A673 (cell line): ENCODE data around the gene MGLL. TPM values are rescaled to one million over a fixed set of nuclear protein-coding genes. Genes with fewer than 3 reads are reported as not detected.

Experiments
- BruUV-seq: library from RNA; stranded (reverse); fragments of 400-500 nt; replicated peaks from 2 replicates; lab custom pipeline; 2021; lab: Mats Ljungman, UMichigan
- CTCF ChIA-PET: fragments of 300-600 bp; sonication (Branson Sonifier 250); formaldehyde crosslinking; loops from one replicate; lab custom pipeline; 2022; ENCODE audit warnings: antibody characterized with exemption; lab: Charles Lee
- POLR2A ChIA-PET: fragments of 300-600 bp; sonication (Branson Sonifier 250); formaldehyde crosslinking; loops from one replicate; lab custom pipeline; 2022; ENCODE audit warnings: antibody characterized with exemption; ENCODE audit not compliant: low non-redundant PET; lab: Charles Lee
- DNase-seq: peaks from one replicate; pipeline ENCODE4 v3.0.0-alpha.2; 2015; ENCODE audit warnings: low spot score
- H3K27ac ChIP-seq: fragments of 200-600 bp; sonication (generic); 2 replicates; pipeline ENCODE4 v1.5.1; 2016; ENCODE audit warnings: mixed run types, low read depth, mild to moderate bottlenecking, mixed read lengths, antibody characterized with exemption, low read length; ENCODE audit not compliant: poor library complexity, severe bottlenecking
- H3K27me3 ChIP-seq: fragments of 200-600 bp; sonication (generic); replicated peaks from 2 replicates; pipeline ENCODE4 v1.6.1; 2017; ENCODE audit warnings: mixed run types, low read depth, mild to moderate bottlenecking, mixed read lengths, antibody characterized with exemption, low read length; ENCODE audit not compliant: insufficient read depth, poor library complexity
- H3K36me3 ChIP-seq: fragments of 200-600 bp; sonication (generic); 2 replicates; pipeline ENCODE4 v1.6.1; 2016; ENCODE audit warnings: mixed run types, mild to moderate bottlenecking, mixed read lengths, antibody characterized with exemption, low read length; ENCODE audit not compliant: insufficient read depth, poor library complexity, severe bottlenecking
- H3K4me1 ChIP-seq: fragments of 200-600 bp; sonication (generic); 2 replicates; pipeline ENCODE4 v1.6.1; 2017; ENCODE audit warnings: mixed run types, mild to moderate bottlenecking, mixed read lengths, antibody characterized with exemption, low read length; ENCODE audit not compliant: insufficient read depth, poor library complexity, severe bottlenecking
- H3K4me3 ChIP-seq: fragments of 200-600 bp; sonication (generic); 2 replicates; pipeline ENCODE4 v1.5.1; 2016; ENCODE audit warnings: low read depth, mixed run types, mild to moderate bottlenecking, mixed read lengths, low read length; ENCODE audit not compliant: poor library complexity, severe bottlenecking
- H3K9me3 ChIP-seq: fragments of 200-600 bp; sonication (generic); 2 replicates; pipeline ENCODE4 v1.6.1; 2016; ENCODE audit warnings: mixed run types, low read depth, mild to moderate bottlenecking, mixed read lengths, antibody characterized with exemption, low read length; ENCODE audit not compliant: poor library complexity, severe bottlenecking
- CTCF ChIP-seq: fragments of 300-800, 200-600 bp; sonication (generic); conservative IDR thresholded peaks from 2 replicates; pipeline ENCODE4 v1.5.1; 2017; ENCODE audit warnings: low read depth, mild to moderate bottlenecking, antibody characterized with exemption, low read length, moderate library complexity, mixed read lengths
- EZH2 ChIP-seq: fragments of 200-600 bp; sonication (generic); IDR thresholded peaks from 2 replicates; pipeline ENCODE4 v1.6.1; 2017; ENCODE audit warnings: borderline replicate concordance, low read depth, mild to moderate bottlenecking, mixed read lengths, antibody characterized with exemption, low read length; ENCODE audit not compliant: poor library complexity, severe bottlenecking
- intact Hi-C: fragments of 100-400 bp; cut with micrococcal nuclease; formaldehyde crosslinking; loops from one replicate; pipeline ENCODE4 v1.10.0; 2022; ENCODE audit not compliant: unreplicated experiment
- total RNA-seq: library from RNA; stranded (reverse); gene quantifications from 2 replicates; pipeline ENCODE4 v1.2.3, GENCODE V29; 2021

Gene MGLL
- total RNA-seq, 1 experiment from 2014 or later = 0.39 TPM

- no peak overlapping the region for H3K4me3 ChIP-seq
- ChIA-PET CTCF (no interaction called here), POLR2A (no interaction called here)
- intact Hi-C loops = no loop called here
- BruUV-seq = no TSS peak
- H3K4me1 ChIP-seq = no peaks in the 10 kb centered on the region
- no peaks in the 10 kb centered on the region for H3K36me3 ChIP-seq
- TF ChIP-seq CTCF (no peak), EZH2 (no peak)
- no peaks in the 10 kb centered on the region for H3K9me3 ChIP-seq
- H3K27ac ChIP-seq = no peak overlapping the region
- H3K27me3 ChIP-seq = no peaks in the 10 kb centered on the region
- DNase-seq = no peak
Measured at GRCh38 chr3:127647845-127648204, 174.5 kb downstream of the MGLL start.

GRCh38 chr3:127647166-127647844 lies 175.0 kb downstream of the MGLL start:
- no TSS peak for BruUV-seq
- Histone ChIP-seq H3K4me3 (no peak overlapping the region), H3K27ac (no peak overlapping the region), H3K9me3 (no peaks in the 10 kb centered on the region), H3K27me3 (no peaks in the 10 kb centered on the region), H3K4me1 (no peaks in the 10 kb centered on the region), H3K36me3 (no peaks in the 10 kb centered on the region)
- DNase-seq = no peak
- ChIA-PET CTCF (no interaction called here), POLR2A (no interaction called here)
- no peak for TF ChIP-seq EZH2
- TF ChIP-seq CTCF = no peak
- intact Hi-C loops = no loop called here

GRCh38 chr3:127646501-127647046 lies 175.7 kb downstream of the MGLL start:
- Histone ChIP-seq H3K27ac (no peak overlapping the region), H3K4me3 (no peak overlapping the region), H3K4me1 (no peaks in the 10 kb centered on the region), H3K9me3 (no peaks in the 10 kb centered on the region), H3K27me3 (no peaks in the 10 kb centered on the region), H3K36me3 (no peaks in the 10 kb centered on the region)
- intact Hi-C loops = no loop called here
- POLR2A ChIA-PET = interaction anchor here (0.7 kb wide), 1 partner anchor 93 kb away, joined by 9 read pairs; no protein-coding TSS in a partner anchor
- CTCF ChIA-PET = no interaction called here
- DNase-seq = no peak
- TF ChIP-seq CTCF (no peak), EZH2 (no peak)
- no TSS peak for BruUV-seq
